GM21723 (cell line): ENCODE measurements around the gene ADARB1.

Experiments used
- ATAC-seq: cut with Tn5 transposase; IDR thresholded peaks from one replicate; pipeline ENCODE4 v1.9.1; 2021; ENCODE audit warnings: mild to moderate bottlenecking, moderate library complexity; ENCODE audit not compliant: unreplicated experiment

The ADARB1 gene

DNA sequence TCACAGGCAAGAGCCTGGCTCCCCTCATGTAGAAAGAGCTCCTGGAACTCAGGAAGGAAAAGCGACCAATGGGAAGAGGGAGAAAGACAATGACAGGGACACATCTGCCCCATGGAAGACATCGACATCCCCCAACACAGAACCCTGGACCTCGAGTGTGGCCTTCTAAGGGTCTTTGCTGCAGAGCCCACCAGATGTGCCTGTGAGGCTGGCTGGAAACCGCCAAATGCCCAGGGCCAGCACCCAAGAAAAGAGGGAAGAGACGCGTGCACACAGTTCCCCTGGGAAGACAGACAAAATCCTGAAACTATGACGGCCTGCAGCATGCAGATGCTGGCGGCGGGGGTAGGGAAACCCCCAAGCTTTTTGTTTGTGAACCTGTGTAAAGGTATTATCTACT is 36.4 kb upstream of the ADARB1 start:
- ATAC-seq, result no peak

- ATAC-seq, result no peak
Measured at GRCh38 chr21:45039317-45040156, 34.8 kb upstream of the ADARB1 start.

DNA sequence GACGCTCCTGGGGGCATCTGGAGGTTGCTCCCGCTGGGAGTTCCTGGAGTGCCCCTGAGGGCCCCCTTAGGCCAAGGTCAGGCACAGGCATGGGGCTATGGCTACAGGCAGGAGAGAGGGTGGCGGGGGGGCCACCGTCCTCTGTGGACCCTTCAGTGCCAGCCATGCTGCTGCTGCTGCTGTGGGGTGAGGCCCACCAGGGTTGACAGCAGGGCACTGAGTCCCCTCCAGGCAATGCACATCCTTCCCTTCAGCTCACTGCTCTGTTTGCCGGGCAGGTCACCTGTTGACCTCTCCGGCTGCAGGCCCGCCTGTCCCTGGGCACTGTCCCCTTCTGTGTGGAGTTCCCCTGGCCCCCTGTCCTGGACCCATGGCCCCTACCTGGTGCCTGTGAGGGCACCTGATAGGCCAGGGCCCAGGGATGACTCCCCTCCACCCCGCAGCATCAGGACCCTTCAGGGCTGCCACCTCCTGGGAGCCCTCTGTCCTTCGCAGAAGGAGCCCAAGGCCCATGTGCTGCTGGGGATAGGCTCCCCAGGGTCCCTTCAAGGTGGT is 34.1 kb upstream of the ADARB1 start:
- no peak for ATAC-seq

- no peak for ATAC-seq
Measured at GRCh38 chr21:45040739-45041138, 33.6 kb upstream of the ADARB1 start.

DNA sequence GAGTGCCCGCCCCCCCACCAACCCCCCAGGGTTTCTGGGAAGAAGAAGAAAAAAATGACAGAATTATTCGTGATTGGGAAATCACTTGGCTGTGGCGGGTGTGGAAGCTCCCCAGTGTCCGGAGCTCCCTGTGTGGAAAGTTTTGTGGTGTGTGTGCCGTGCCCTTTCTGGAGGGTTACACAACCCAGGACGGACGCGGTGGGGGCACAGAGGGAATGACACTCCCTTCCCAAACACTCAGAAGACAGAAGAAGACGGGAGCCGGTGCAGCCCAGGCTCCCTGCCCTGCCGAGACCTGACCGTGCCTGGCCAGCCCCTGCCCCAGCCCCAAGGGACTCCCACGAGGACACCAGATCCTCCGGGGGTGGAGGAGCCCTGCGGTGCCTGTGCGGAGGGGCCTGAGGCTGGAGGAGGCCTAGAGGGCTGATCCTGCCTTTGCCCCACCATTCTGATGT is 33.0 kb upstream of the ADARB1 start:
- no peak for ATAC-seq

DNA sequence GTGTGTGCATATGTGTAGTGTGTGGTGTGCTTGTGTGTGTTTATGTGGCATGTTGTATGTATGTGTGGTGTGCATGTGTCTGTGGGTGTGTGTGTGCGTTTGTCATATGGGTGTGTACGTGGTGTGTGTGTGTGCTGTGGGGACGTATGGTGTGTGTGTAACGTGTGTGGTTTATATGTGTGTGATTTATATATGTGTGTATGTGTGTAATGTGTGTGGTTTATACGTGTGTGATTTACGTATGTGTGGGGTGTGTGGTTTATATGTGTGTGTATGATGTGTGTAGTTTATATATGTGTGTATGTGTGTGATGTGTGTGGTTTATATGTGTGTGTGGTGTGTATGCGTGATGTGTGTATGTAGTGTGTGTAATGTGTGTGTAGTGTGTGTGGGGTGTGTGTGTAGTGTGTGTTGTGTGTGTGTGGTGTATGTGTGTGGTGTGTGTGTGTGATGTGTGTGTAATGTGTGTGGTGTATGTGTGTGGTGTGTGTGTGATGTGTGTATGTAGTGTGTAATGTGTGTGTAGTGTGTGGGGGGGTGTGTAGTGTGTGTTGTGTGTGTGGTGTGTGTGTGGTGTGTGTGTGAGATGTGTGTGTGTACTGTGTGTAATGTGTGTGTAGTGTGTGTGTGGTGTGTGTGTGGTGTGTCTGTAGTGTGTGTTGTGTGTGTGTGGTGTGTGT is 32.3 kb upstream of the ADARB1 start:
- ATAC-seq, result no peak

DNA sequence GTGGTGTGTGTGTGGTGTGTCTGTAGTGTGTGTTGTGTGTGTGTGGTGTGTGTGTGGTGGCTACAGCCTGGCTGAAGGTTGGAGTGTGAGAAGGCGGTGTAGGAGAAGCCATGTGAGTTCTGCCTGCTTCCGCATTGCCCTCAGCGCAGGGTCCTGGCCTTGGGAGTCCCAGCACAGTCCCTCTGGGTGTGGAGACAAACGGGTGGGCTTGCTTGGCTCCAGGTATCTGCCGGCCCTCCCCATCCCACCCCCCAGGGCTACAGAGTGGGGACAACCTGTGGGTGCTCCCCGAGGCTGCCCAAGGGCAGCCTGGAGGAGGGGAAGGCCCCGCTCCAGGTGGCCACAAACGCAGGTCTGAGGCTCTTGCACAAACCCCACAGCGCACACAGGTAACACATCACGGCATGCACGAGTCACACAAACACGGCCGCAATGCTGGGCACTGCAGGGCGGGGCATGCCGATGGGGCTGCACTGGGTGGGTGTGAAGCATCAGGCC is 31.7 kb upstream of the ADARB1 start:
- no peak for ATAC-seq

DNA sequence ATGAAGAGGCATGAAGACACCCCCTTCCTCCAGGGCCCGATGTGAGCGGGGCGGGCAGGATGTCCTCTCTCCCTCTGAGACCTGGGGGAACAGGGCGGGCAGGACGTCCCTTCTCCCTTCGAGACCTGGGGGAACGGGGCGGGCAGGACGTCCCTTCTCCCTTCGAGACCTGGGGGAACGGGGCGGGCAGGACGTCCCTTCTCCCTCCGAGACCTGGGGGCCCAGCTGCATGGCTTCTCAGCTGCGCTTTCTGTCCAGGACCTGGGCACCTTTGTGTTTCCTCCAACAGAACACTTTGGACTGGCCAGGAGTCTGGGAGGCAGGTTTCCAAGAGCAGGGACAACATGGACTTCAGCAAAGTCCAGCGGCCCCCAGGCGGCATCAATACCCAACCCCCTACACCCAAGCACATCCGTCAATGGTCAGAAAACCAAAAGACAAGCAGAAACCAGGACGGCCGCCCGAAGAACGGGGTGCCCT is 30.8 kb upstream of the ADARB1 start:
- no peak for ATAC-seq

- ATAC-seq, result no peak
Measured at GRCh38 chr21:45045481-45045880, 28.9 kb upstream of the ADARB1 start.

GRCh38 chr21:45047257-45047656 is 27.1 kb upstream of the ADARB1 start:
- ATAC-seq, result no peak

DNA sequence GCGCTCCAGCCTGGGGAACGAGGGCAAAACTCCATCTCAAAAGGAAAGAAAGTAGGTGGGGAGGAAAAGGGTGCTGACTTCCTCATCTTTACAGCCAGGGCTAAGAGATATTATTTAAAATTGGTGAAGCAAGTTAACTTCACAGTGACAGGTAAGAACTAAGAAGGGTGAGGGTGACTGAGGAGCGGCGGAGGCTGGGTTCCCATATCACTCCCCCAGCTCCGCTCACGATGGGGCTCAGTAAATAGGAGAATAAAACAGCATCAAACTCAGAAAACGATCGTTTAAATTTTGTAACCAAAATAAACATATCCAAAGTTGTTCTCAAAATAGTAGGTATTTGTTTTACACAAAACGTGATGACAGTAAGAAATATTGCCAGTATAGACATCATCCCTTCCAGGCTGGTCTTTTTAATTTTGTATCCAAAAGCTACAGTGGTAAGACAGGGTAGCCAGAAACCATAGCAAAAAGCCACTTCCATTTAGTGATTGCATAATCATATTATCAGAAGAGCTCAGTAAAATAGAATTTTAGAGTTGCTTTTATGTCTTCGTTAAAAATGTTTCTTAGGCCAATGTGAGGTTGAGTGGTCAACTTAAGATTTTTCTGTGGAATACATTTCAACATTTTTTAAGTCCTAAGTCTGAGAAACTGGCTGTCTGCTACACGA is 26.2 kb upstream of the ADARB1 start:
- no peak for ATAC-seq

- ATAC-seq, result no peak
Measured at GRCh38 chr21:45048968-45049367, 25.4 kb upstream of the ADARB1 start.

GRCh38 chr21:45049714-45050344 is 24.6 kb upstream of the ADARB1 start:
- ATAC-seq, result no peak

DNA sequence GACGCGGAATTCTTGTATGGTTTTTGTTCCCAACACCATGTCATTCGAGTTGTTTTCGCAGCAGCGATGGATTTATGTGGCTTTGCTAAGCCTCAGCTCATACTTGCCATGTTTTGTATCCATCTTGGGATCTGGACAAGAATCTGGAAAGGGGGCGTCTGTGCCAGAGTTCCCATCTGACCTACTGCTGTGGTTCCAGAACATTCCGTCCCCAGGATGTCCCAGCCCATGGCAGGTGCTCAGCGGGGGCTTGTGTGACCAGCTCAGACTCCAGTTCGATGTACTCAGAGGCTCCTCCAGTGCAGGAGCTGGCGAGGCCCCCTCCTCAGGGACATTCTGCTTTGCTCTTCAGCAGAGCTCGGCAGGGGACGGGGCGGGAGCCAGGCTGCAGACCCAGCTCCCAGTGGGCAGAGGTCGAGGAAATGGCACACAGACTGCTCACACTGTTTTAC is 24.0 kb upstream of the ADARB1 start:
- no peak for ATAC-seq

GRCh38 chr21:45050797-45051489 is 23.4 kb upstream of the ADARB1 start:
- no peak for ATAC-seq

DNA sequence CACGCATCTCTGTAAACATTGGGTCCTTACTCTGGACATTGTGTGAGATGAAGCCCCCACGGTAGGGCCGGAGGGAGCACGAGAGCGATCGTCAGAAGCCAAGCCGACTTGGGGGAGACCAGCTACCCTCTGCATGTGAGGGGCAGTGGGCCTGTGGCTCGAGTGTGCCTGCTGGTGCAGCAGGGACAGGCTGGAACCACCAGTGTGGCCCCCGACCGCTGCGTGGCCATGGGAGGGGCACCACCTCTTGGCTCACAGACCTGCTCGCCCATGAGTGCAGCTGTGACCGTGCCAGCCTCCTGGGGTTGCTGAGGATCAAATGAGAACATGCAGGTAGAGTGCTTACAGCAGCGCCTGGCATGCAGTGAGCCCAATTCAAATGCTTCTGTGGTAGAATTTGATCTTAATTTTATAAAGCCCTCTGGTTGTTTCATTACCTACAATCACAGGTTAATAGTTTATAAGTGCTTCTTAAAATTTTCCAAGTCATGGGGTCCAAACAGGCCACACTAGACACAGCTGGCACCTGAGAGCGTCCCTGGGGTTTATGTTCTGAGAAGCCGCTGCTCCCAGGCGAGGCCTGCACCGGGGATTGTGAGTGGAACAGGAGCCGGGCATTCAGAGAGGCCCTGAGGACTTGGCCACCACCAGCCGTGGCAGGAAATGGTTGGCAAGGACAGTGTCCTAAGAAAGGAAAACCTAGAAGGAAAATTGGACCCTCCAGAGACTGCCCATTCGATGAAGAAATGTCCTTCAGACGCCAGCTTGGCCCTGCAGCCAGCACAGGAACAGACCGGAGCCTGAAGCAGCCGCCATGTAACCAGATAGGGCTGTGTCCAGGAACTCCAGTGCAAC is 22.6 kb upstream of the ADARB1 start:
- no peak for ATAC-seq

GRCh38 chr21:45052960-45053359 is 21.4 kb upstream of the ADARB1 start:
- ATAC-seq, result no peak

DNA sequence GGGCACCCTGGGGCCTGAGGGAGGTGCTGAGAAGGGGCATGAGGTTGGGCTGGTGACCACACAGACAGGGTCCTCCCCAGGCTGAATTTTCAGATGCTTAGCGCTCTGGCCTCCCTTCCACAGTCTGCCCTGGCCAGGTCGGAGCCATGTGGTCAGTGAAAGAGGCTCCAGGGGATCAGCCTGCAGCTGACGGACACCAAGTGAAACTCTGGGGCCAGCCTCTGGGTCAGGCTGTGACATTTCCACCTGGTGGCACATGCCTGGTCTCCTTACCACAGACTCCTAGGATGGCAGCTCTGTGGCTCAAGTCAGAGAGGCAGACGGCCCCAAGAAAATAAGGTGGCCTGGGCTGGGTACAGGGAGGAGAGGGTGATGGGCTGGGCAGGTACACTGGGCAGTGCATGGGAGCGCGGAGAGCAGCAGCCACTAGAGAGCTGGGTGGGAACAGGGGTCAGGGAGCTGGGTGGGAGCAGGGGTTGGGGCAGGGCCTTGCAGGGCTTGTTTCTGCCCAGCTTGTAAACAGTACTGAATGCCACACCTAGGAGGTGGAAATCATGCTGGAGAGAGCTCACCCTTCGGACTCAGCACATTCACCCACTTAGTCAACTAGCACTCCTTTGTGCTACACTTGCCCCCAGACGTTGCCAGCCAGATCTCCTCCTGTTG is 20.7 kb upstream of the ADARB1 start:
- no peak for ATAC-seq
